Vagina (tissue), 2 donors: Measurements from ENCODE around the gene H19.

Source experiments
- CTCF ChIP-seq, 3 experiments: fragments of 450-650 bp in 2 of 3; fragments of 200-600 bp in 1 of 3; sonication (generic) in 1 of 3; IDR thresholded peaks; one replicate each; pipeline ENCODE4 v1.5.1; 2017 to 2019; ENCODE audit warnings: antibody characterized with exemption in 3 of 3, mild to moderate bottlenecking in 2 of 3, moderate library complexity in 2 of 3
- POLR2A ChIP-seq, 2 donors: fragments of 450-650 bp; IDR thresholded peaks; one replicate each; pipeline ENCODE4 v1.6.1; 2017; ENCODE audit warnings: antibody characterized with exemption in 2 of 2, mild to moderate bottlenecking in 2 of 2, moderate library complexity in 2 of 2

- TF ChIP-seq CTCF (IDR thresholded peaks at IDR 0.05) (no peak), POLR2A (IDR thresholded peaks at IDR 0.05) (no peak)
Measured at GRCh38 chr11:1978720-1979473, 18.7 kb downstream of the H19 start.
